Stimulated activated CD4-positive, alpha-beta T cell treated with anti-CD3 and anti-CD28 coated beads, Interleukin-4, amount 100 ng/mL, for 48 hours (primary cell): ENCODE measurements around the gene FAM162B.
"Not testable (repeated sequence)": the region's sequence is repeated elsewhere in the genome, so short reads cannot be mapped to it uniquely, and the experiment has no call there.

Experiments used
- DNase-seq, 2 donors: peaks; one replicate each; pipeline ENCODE4 v3.0.0-alpha.2; 2020; ENCODE audit warnings: low read depth in 2 of 2

The FAM162B gene

DNA sequence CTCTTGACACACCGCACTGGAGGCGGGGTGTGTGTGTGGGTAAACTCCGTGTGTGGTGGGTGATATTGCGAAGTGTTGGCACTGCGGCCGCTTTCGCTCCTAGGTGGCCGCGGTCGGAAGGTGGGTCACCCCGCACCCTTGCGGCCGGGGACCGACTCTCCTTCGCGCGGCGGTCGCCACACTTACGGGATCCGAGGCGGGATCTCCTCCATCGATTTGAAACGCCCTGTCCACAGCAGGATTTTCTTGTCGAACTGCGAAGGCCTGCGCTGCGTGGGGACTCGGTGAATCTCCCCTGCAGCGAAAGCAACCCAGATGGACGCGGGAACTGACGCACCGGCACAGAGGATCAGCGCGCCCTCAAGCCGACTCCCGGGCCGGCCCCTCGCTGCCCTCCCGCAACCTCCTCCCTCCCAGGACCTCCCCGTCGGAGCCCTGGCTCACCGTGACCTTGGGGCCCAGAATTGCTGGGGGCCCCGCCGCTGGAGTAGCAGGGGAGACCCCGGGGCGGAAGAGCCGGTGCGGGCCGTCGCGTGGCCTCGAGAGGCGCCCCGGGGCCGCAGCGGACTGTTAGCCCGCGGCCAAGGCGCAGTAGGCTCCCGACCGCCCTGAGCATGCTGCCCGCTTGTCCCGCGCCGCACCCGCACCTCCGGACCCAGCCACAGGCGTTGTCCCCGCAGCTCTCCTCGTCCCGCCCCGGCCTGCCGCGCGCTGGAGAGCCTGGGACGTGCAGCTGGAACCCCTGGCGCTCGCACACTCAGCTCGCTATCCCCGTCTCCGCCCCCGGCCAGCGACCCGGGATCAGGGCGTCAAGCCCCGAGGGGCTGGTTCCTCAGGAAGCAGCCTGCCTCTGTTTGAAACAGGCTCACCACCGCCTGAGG is at the start of gene FAM162B:
FAM162B (minus strand) TSS at position 759 of the 881 bp plus-strand sequence; CDS start at position 616, 143 bp downstream.
- no peak for DNase-seq

- no peak for DNase-seq
Measured at GRCh38 chr6:116812051-116812650, 46.6 kb upstream of the FAM162B start.

- DNase-seq: no peak
Measured at GRCh38 chr6:116801971-116802370, 36.5 kb upstream of the FAM162B start.

DNA sequence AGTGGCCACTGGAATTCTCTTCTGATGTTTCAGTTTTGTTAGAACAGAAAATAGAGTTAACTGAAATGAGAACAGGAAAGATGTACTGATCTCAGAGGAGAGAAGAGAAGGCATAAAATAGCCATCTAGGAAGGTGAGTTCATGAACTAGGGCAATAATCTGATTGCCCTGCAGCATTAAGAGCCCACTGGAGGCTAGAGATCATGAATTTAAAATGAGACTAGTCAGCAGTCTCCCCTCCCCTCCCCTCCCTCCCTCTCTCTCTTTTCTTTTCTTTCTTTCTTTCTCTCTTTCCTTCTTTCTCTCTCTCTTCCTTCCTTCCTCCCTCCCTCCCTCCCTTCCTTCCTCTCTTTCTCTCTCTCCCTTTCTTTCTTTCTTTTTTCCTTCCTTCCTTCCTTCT is 34.4 kb upstream of the FAM162B start:
- no peak for DNase-seq

DNA sequence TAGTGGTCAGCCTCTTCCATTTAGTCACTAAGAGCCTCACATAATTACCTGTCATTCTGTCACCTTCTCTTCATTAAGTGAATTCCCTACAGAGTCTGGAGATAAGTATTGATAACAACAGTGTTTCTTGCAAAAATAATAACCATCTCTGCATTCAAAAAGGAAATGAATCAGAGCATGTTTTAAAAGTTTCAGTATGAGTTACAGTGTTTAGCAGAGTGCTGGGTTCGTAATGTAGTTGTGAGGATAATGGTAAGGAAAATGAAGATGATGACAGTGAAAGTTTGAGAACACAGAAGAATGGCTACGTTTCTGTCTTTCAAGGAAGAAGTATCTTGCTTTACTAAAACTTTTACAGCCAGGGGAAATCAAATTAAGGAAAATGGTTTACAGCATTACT is 32.1 kb upstream of the FAM162B start:
- no peak for DNase-seq

- no peak for DNase-seq
Measured at GRCh38 chr6:116793224-116793623, 27.7 kb upstream of the FAM162B start.

- DNase-seq: no peak
Measured at GRCh38 chr6:116783852-116784251, 18.3 kb upstream of the FAM162B start.

- no peak for DNase-seq
Measured at GRCh38 chr6:116779573-116780164, 14.2 kb upstream of the FAM162B start.

DNA sequence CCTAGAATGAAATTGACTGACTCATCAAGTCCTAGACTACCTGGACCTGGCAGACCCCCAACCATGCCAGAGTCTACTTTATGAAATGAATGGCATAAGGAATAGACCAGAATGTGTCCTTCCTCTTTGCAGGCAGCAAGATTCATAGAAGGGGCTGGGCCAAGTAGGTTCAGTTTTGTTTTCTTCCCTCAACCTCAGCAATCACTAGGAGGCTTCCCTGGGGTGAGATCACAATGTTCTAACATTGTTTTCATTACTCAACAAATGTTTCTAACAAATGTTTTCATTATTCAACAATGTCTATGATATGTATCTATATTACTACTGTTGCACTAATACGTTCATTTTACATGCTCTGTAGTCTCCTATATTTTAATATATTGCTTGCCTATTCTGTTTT is 8.4 kb upstream of the FAM162B start:
- no peak for DNase-seq

DNA sequence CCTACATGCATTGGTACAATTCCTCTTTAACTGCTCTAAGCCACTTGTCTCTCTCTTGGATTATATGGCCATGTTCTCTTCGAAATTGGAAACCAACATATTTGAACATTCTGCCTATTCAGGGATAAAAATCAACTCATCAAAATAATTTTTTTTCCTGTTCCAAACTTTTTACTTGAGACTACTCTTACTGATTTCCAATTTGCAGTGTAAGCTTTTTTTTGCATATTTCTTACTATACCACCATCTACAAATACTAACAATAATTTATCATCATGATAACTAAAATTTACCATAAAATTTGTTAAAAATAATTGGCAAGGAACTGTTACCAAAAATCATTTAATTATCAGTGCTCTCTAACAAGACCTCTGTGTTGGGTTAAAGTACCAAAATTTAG is 6.9 kb upstream of the FAM162B start:
- no peak for DNase-seq

DNA sequence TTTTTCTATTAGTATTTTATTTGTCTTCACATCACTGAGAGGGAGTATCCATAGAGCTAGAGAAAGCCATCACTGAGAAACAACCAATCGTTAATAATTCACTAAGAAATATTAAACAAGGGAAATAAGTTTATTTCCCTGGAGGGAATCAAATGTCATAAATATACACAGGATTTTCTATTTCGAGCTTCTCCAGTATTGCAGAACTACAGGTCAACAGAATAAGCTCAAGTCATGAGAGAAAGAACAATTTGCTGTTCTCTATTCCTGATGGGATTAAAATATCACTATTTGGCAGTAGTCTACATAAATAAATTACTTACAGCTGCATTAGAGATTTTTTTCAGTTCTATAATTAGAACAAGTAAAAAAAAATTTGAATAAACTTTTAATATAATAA is 2.2 kb upstream of the FAM162B start:
- no peak for DNase-seq

DNA sequence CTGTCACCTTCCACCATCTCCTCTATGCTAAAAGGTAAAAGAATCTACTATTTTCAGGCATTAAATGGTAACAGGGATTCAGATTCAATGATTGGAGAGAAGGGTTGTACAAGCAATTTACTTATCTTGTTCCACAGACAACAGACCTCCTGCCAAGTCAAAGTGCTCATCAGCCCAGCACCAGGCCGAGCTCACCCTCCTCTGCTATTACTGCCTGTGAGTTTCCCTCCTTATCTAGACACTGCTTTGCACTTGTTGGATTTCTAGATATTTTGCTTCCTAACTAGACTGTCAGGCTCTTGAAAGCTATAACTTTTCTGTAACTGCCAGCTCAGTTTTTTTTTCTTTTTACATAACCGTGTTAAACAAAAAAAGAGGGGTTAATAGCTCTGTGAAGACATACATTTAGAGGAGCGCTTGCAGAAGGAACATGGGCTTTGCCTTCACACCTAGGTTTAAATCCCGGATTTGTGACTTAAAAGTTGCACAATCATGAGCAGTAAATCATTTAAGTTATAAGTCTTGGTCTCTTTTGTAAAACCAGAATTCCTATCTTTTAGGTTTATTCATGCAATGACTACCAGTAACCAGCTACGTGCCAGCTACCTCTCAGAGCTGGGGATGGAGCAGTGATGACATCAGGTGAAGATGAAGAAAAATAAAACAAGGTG is 1.1 kb upstream of the FAM162B start:
- DNase-seq: no peak

DNA sequence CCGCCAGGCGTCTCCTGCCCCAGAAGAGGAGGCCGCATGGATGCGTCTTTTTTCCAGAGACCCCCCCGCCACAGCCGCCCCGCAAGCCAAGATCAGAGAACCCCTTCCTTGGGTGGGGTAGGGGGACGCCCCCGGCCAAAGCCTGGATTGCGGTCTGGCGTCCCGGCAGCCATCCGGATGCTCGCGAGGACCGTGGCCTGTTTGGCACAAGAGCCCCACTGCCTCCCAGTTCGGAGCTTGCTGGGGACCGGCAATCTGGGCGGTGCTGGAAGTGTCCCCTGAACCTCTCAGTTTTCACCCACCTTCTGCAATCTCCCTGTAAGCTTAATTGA is 924 bp downstream of the FAM162B start:
- no peak for DNase-seq

DNA sequence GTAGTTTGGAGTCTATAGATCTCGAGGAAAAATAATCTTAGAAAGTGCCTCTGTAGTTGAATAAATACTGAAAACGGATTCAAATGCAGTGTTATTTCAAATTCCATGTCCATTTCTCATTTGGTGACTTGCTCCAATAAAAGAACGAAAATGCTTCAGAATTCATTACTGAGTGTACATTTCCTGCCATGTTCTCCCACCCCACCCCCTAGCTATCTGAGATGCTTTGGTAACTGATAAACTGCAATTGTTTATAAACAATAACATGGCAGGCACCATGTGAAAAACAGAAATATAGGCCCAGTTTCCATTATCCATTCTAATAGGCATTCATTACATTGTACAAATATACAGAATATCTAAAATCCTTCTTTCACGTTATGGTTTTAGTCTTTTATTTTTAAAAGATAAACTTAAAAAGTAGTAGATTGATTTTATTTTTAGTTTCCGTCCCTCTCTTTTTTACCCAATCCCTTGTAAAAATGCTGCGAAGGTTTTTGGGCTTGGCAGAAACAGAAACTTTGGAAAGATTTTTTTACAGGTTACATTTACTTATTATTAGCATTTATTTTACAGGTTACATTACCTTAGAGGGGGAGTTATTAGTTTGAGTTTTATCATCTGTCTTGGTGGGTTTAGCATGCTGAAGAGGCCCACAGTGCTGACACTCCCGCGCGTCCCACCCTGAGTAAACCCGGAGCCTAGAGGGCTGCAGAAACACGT is 1.5 kb downstream of the FAM162B start:
- no peak for DNase-seq

DNA sequence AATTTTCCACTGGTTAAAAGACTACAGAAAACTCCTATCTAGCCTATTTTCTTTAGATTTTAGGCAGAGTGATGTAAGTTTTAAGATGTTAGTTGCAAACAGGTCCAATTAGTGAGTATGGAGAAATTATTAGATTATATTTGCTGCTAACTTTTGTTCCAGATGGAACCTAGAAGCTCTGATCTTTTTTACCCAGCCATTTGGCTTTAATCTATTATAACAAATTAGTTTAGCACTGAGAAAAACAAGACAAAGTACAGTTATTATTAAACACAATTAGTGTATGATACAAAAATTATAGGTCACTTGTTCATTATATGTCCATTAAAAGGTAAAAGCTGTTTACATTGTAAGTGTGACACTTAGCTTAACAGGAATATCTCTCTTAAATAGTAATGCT is 2.5 kb downstream of the FAM162B start:
- no peak for DNase-seq

- DNase-seq: no peak
Measured at GRCh38 chr6:116762235-116762634, 3.3 kb downstream of the FAM162B start.

- no peak for DNase-seq
Measured at GRCh38 chr6:116761779-116762178, 3.7 kb downstream of the FAM162B start.

DNA sequence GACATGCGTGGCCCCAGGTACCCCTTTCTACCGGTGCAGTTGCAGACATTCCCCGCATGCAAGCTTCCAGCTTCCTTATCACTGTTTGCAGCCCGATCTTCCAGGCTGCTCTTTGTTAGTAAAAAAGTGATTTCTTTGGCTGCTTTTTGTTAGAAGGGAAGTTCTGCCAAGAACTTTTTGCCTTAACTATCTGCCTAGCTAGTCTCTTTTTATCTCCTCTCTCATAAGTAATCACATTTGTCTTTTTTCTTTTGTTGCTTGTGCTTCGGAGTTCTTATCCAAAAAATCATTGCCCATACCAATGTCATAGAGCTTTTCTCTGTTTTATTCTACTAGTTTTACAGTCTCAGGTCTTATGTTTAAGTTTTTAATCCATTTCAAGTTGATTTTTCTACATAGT is 20.3 kb downstream of the FAM162B start:
- DNase-seq: no peak

DNA sequence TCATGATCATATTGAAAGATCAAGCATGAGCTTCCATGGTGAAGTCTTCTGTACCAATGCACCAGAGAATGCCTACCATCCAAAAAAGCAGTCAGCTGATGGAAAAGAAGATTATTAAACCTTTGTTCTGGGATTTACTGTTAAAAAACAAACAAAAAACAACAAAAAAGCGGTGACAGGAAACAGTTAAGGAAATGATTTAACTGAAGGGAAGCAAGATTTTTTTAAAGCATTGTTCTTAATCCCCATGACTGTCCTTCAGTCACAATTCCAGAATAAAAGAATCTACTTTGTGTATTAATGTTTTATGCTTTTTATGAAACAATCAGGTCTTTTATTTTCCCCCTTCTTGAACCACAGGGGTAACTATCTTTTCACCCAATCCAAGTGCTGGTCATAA is 23.9 kb downstream of the FAM162B start:
- no peak for DNase-seq

GRCh38 chr6:116740486-116740885 is 25.0 kb downstream of the FAM162B start:
- DNase-seq: not testable (repeated sequence)

- DNase-seq: no peak
Measured at GRCh38 chr6:116737004-116737403, 28.5 kb downstream of the FAM162B start.

DNA sequence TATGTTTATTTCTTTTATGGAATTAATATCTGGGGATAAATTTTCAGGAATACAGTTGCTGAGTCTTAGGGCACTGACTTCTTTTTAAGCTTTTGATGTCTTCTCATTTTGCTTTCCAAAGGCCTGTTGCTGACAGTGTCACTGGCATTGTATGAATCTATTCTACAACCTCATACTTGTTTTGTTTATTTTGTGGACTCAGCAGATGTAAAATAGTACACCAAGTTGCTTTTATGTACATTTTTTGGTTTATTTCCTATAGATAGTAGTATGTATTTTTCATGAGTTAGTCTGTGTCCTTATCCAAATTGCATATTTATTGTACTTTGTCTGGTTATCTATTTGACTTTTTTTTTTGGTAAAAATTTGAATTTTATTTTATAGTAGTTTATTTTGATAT is 35.0 kb downstream of the FAM162B start:
- no peak for DNase-seq
